UCSD-AML1 (cell line): Measurements from ENCODE around the gene ZMIZ1.
A peak's percentile ranks its signal among the peaks of the same experiment; 100 is the strongest.
"Not testable (repeated sequence)": the region's sequence is repeated elsewhere in the genome, so short reads cannot be mapped to it uniquely, and the experiment has no call there.

ENCODE experiments used
- DNase-seq: peaks from one replicate; lab custom pipeline; 2025; ENCODE audit not compliant: unreplicated experiment; lab: John Stamatoyannopoulos, UW

Gene ZMIZ1

GRCh38 chr10:79279047-79279446 is 210.3 kb downstream of the ZMIZ1 start:
- not testable (repeated sequence) for DNase-seq

- DNase-seq, result no peak
Observed at GRCh38 chr10:79280956-79281355, 212.2 kb downstream of the ZMIZ1 start.

- no peak for DNase-seq
Observed at GRCh38 chr10:79282388-79282787, 213.6 kb downstream of the ZMIZ1 start.

DNA sequence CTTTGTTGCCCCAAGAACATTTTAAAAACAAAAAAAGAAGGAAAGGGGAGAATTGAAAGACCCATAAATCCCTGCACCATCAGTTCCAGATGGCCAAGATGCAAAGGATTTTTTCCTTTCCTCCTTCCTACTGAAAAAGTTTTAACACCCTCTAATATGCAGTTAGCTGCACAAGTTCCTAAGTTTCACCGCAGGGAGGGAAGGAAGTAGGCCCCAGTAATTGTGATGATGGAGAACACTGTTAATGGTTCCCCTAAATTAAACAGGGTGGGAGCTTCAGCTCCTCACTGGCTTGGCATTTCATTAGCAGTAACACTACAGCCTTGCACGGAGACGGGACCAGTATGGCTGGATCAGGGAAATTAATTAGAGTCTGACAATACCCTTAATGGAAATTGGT is 214.8 kb downstream of the ZMIZ1 start:
- no peak for DNase-seq

GRCh38 chr10:79284158-79284871 is 215.5 kb downstream of the ZMIZ1 start:
- no peak for DNase-seq

DNA sequence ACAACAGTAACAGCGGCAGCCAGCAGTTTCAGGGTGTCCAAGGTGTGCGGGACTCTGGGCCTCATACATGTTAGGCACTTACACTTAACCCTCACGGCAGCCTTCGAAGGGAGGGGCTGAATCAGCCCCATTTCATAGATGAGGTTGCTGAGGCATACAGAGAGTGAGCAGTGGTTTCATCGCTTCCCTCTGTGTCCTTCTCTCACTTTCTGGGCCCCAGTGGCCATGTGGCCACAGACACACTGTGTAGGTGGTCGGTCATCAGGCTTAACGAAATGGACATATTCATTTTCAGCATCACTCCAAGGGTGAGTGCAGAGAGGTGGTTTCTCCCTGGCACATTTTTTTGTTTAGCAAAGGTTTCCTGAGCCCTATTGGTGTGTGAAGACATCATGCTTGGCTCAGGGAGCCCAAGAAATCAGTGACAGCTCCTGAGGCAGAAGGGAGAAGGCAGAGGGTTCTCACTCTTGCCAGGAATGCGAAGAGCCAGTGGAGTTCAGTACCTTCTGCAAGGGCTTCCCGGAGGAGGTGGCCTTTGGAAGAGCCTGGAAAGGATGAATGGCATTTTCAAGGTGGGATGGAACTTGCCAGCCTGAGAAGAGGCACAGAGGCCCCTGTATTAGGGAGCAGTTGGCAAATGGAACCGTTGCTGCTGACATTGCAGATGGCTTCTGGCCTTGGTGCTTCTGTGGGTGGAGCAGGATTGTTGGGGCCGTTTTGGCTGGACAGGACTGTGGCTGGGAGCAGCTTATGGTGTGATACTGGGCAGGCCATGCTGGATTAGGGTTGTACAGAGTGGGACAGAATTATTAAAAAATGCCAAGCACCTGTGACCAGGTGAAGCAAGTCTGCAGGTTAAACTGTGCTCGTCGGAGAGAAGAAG is 216.8 kb downstream of the ZMIZ1 start:
- no peak for DNase-seq

- DNase-seq, result peak; percentile 97
Observed at GRCh38 chr10:79286318-79286951, 217.7 kb downstream of the ZMIZ1 start.

DNA sequence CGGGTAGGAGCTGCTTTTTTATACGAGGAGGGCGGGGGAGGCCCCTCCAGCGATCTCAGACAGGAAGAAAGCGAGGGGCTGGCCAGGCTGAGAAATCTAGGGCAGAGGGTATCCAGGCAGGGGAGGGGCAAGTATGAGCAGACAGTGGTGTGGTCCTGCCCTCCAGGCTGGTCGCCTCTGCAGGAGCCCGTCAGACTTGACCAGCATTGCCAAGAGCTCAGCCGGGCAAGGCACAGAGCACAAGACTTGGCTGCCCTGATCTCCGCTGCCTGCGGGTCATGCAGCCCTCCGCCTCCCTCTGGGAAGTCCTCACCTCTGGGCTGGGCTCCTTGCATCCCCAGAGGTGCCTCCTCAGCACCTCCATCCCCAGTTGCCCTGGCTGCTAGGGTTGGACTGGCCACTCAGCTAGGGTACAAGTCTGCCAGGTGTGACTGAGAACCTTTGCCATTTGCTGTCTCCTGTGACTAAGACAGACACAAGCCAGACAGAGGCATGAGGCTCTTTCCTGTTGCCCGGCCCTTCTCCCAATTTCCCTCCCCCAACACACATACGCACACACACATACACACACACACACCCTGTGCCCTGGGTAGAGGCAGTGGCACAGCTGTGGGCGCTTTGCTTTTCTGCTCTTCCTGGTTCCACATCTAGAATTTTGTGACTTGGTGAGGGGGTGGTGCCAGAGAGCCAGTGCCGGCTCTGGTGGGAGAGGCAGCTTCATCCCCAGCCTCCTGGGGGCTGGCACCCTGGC is 219.4 kb downstream of the ZMIZ1 start:
- no peak for DNase-seq

GRCh38 chr10:79289801-79290200 is 221.0 kb downstream of the ZMIZ1 start:
- DNase-seq, result no peak

- no peak for DNase-seq
Observed at GRCh38 chr10:79292026-79292766, 223.4 kb downstream of the ZMIZ1 start.

- peak; percentile 50 for DNase-seq
Observed at GRCh38 chr10:79292891-79293746, 224.4 kb downstream of the ZMIZ1 start.

DNA sequence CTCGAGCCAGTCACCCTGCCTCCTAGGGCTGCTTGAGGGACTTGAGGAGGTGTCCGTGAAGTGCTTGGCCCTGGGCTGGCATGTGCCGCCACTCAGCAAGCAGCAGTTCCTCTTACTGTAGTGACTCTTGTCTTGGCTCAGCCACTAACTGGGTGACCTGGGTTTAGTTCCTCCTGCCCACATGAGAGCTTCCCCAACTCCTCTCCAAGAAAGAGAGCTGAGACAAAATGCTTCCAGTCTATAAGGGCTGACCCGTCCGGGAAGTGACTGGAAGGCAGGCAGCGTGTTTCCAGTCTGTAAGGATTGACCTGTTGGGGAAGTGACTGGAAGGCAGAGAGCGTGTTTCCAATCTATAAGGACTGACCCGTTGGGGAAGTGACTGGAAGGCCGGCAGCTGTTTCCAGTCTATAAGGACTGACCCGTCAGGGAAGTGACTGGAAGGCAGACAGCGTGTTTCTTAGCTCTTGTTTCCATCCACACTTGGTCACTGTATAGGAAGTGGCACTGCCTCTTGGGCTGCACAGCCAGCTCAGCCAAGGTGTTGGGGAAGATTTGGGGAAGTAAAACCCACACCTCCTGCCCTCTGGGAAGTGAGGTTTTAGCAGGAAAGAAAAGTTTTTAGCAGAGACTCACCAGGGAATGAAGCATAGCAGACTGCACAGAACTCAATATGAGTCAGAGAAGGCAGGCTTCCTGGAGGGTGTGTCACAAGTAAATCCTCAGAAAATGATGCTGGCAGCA is 225.2 kb downstream of the ZMIZ1 start:
- peak; percentile 73 for DNase-seq

DNA sequence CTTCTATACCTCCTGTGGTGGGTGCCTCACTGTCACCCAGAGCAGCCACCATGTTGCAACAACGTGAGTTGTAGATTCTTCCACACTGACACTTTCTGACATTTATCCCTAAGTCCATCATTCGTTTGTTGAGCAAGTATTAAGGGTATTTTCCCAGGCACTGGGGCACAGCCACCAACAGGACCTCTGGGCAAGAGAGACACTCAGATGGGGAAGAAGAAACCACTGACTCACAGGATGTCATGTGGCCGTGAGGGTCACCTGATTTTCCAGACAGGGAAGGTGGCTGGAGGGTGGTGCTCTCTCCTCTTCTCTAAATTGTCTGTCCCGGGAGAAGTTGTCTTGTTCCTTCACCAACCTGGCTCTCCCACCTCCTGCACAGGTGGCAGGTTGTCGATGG is 226.8 kb downstream of the ZMIZ1 start:
- no peak for DNase-seq

GRCh38 chr10:79296431-79296830 is 227.7 kb downstream of the ZMIZ1 start:
- DNase-seq, result no peak

GRCh38 chr10:79298403-79299244 is 229.9 kb downstream of the ZMIZ1 start:
- DNase-seq, result no peak

DNA sequence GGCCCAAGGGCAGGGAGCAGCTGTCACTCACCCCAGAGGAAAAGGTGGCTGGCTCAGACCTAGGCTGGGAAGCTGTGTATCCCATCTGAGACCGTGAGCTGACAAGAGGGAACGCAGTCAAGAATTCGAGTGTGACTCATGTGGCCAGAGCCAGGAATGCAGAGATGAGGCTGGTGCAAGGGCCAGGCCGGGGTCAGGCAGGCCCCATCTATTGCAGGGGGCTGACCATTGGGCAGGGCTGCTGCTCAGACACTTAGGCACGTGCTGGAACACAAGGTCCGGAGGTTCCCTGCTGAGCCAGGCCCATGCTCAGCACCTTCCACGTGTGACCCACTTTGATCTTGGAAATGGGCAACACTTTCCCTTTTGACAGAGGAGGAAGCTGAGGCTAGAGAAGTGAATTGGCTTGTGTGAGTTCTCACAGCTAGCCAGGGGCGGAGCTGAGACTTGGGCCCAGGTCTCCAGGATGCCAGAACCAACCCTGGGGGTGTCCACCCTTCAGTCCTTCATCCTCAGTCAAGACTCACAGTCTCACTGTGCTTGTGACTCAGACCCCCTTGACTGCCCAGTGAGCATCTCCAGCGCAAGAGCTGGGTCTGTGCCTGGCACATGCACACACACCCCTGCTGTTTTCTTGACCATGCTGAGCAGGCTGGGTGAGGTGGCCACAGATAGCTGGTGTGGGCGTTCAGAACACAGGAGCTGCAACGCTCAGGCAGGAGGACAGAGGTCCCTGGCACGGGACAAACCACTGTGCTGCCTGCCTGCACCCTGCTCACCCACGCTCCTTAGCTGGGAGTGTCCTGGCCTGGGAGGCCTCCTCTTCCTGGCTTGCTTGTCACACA is 230.9 kb downstream of the ZMIZ1 start:
- DNase-seq, result no peak

DNA sequence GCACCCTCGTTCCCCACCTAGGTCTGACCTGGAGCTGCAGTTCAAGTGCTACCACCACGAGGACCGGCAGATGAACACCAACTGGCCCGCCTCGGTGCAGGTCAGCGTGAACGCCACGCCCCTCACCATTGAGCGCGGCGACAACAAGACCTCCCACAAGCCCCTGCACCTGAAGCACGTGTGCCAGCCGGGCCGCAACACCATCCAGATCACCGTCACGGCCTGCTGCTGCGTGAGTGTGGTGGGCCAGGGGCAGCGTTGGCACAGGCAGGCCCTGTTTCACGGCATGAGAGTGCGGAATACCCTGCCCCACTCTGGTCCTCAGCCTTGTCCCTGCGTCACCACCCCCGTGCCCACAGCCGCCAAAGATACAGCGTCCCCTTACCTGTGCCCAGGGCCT is 231.9 kb downstream of the ZMIZ1 start:
- no peak for DNase-seq
